Measurements from ENCODE around the gene ANKRD55.
"Not testable (repeated sequence)": the region's sequence is repeated elsewhere in the genome, so short reads cannot be mapped to it uniquely, and the experiment has no call there.

Gene ANKRD55

GRCh38 chr5:56233230-56233629 lies at the start of gene ANKRD55:
TSS of gene ANKRD55 (minus strand) at chr5:56233330. CDS start at chr5:56232913, 417 bp downstream.
- DNase-seq (ENCODE audit: low spot score), result peak; percentile 28

GRCh38 chr5:56282216-56282615 lies 49.1 kb upstream of the ANKRD55 start:
- DNase-seq (ENCODE audit: low spot score), result no peak

- DNase-seq (ENCODE audit: low spot score), result no peak
Measured at GRCh38 chr5:56281489-56282165, 48.5 kb upstream of the ANKRD55 start.

GRCh38 chr5:56279979-56280378 lies 46.8 kb upstream of the ANKRD55 start:
- DNase-seq (ENCODE audit: low spot score), result no peak

GRCh38 chr5:56279291-56279690 lies 46.2 kb upstream of the ANKRD55 start:
- DNase-seq (ENCODE audit: low spot score), result no peak

GRCh38 chr5:56278335-56278753 lies 45.2 kb upstream of the ANKRD55 start:
- DNase-seq (ENCODE audit: low spot score), result no peak

- no peak for DNase-seq (ENCODE audit: low spot score)
Measured at GRCh38 chr5:56277573-56277972, 44.4 kb upstream of the ANKRD55 start.

GRCh38 chr5:56273376-56273955 lies 40.3 kb upstream of the ANKRD55 start:
- DNase-seq (ENCODE audit: low spot score), result no peak

- no peak for DNase-seq (ENCODE audit: low spot score)
Measured at GRCh38 chr5:56272765-56273164, 39.6 kb upstream of the ANKRD55 start.

GRCh38 chr5:56270568-56271392 lies 37.6 kb upstream of the ANKRD55 start:
- DNase-seq (ENCODE audit: low spot score), result peak; percentile 92

GRCh38 chr5:56270058-56270457 lies 36.9 kb upstream of the ANKRD55 start:
- peak; percentile 7 for DNase-seq (ENCODE audit: low spot score)

- DNase-seq (ENCODE audit: low spot score), result peak; percentile 25
Measured at GRCh38 chr5:56269216-56269927, 36.2 kb upstream of the ANKRD55 start.

GRCh38 chr5:56268707-56269106 lies 35.6 kb upstream of the ANKRD55 start:
- not testable (repeated sequence) for DNase-seq (ENCODE audit: low spot score)

- no peak for DNase-seq (ENCODE audit: low spot score)
Measured at GRCh38 chr5:56267856-56268255, 34.7 kb upstream of the ANKRD55 start.

- peak; percentile 56 for DNase-seq (ENCODE audit: low spot score)
Measured at GRCh38 chr5:56264417-56265025, 31.4 kb upstream of the ANKRD55 start.

GRCh38 chr5:56262279-56262678 lies 29.1 kb upstream of the ANKRD55 start:
- no peak for DNase-seq (ENCODE audit: low spot score)

- no peak for DNase-seq (ENCODE audit: low spot score)
Measured at GRCh38 chr5:56259002-56259511, 25.9 kb upstream of the ANKRD55 start.

- not testable (repeated sequence) for DNase-seq (ENCODE audit: low spot score)
Measured at GRCh38 chr5:56257763-56258529, 24.8 kb upstream of the ANKRD55 start.

- DNase-seq (ENCODE audit: low spot score), result no peak
Measured at GRCh38 chr5:56257010-56257409, 23.9 kb upstream of the ANKRD55 start.

- DNase-seq (ENCODE audit: low spot score), result no peak
Measured at GRCh38 chr5:56255502-56255901, 22.4 kb upstream of the ANKRD55 start.

- no peak for DNase-seq (ENCODE audit: low spot score)
Measured at GRCh38 chr5:56253924-56254323, 20.8 kb upstream of the ANKRD55 start.
